ENCODE data around the gene FH.

GRCh38 chr1:241482761-241483250 is 36.7 kb downstream of the FH start:
- TF ChIP-seq, protein P1, sequence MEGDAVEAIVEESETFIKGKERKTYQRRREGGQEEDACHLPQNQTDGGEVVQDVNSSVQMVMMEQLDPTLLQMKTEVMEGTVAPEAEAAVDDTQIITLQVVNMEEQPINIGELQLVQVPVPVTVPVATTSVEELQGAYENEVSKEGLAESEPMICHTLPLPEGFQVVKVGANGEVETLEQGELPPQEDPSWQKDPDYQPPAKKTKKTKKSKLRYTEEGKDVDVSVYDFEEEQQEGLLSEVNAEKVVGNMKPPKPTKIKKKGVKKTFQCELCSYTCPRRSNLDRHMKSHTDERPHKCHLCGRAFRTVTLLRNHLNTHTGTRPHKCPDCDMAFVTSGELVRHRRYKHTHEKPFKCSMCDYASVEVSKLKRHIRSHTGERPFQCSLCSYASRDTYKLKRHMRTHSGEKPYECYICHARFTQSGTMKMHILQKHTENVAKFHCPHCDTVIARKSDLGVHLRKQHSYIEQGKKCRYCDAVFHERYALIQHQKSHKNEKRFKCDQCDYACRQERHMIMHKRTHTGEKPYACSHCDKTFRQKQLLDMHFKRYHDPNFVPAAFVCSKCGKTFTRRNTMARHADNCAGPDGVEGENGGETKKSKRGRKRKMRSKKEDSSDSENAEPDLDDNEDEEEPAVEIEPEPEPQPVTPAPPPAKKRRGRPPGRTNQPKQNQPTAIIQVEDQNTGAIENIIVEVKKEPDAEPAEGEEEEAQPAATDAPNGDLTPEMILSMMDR (IDR thresholded peaks at IDR 0.05) = no peak
- TF ChIP-seq POLR2A (IDR thresholded peaks at IDR 0.05) (no peak), POLR2AphosphoS5 (IDR thresholded peaks at IDR 0.05) (no peak)
